ENCODE data around the gene CES3.
A peak's percentile ranks its signal among the peaks of the same experiment; 100 is the strongest.

Gene CES3

GRCh38 chr16:67011274-67011673, 50.2 kb downstream of the CES3 start:
- no peak overlapping the region for H2AFZ ChIP-seq (ENCODE audit: low read depth, low read length, severe bottlenecking)
- H3K36me3 ChIP-seq (ENCODE audit: low read length), result no peaks in the 10 kb centered on the region

GRCh38 chr16:67013233-67013822, 52.3 kb downstream of the CES3 start:
- no peaks in the 10 kb centered on the region for H3K9me3 ChIP-seq (ENCODE audit: insufficient read depth, low read length)
- peak overlapping the region; percentile 56 for H3K4me2 ChIP-seq (ENCODE audit: low read depth, low read length, poor library complexity, severe bottlenecking)
- no peaks in the 10 kb centered on the region for H3F3A ChIP-seq (ENCODE audit: insufficient read depth)
- H3K4me3 ChIP-seq (ENCODE audit: insufficient read depth, low read length, poor library complexity, severe bottlenecking), result peak overlapping the region; percentile 30
- H3K79me2 ChIP-seq (ENCODE audit: insufficient read depth, low read length), result no peaks in the 10 kb centered on the region
- H3K27me3 ChIP-seq (ENCODE audit: low read length), result no peaks in the 10 kb centered on the region
- peak overlapping the region; percentile 52 for H2AFZ ChIP-seq (ENCODE audit: low read depth, low read length, severe bottlenecking)
- no peaks in the 10 kb centered on the region for H4K20me1 ChIP-seq (ENCODE audit: low read depth, low read length)
- no peak overlapping the region for H3K27ac ChIP-seq (ENCODE audit: low read depth, low read length)
- H3K9ac ChIP-seq (ENCODE audit: low read length), result peak overlapping the region; percentile 44
- TF ChIP-seq EZH2phosphoT487 (conservative IDR thresholded peaks at IDR 0.05; ENCODE audit: low read length) (0 out of 2 replicates have a peak, but pooled peaks have one; percentile 20), CTCF (IDR thresholded peaks at IDR 0.05; ENCODE audit: insufficient read depth, low read length, poor library complexity, severe bottlenecking) (no peak)
- H3K9me2 ChIP-seq (replicated peaks; ENCODE audit: insufficient read depth, low read length), result no peaks in the 10 kb centered on the region
- no peaks in the 10 kb centered on the region for H3K36me3 ChIP-seq (ENCODE audit: low read length)

More at GRCh38 chr16:67011274-67011673, 50.2 kb downstream of the CES3 start:
- Histone ChIP-seq H3K79me2 (ENCODE audit: insufficient read depth, low read length) (no peaks in the 10 kb centered on the region), H3K4me3 (ENCODE audit: insufficient read depth, low read length, poor library complexity, severe bottlenecking) (no peak overlapping the region), H3K4me2 (ENCODE audit: low read depth, low read length, poor library complexity, severe bottlenecking) (no peak overlapping the region), H3K27me3 (ENCODE audit: low read length) (no peaks in the 10 kb centered on the region), H3K9ac (ENCODE audit: low read length) (no peak overlapping the region), H3F3A (ENCODE audit: insufficient read depth) (no peaks in the 10 kb centered on the region), H3K9me2 (replicated peaks; ENCODE audit: insufficient read depth, low read length) (no peaks in the 10 kb centered on the region), H3K9me3 (ENCODE audit: insufficient read depth, low read length) (no peaks in the 10 kb centered on the region), H4K20me1 (ENCODE audit: low read depth, low read length) (no peaks in the 10 kb centered on the region), H3K27ac (ENCODE audit: low read depth, low read length) (no peak overlapping the region)
- TF ChIP-seq EZH2phosphoT487 (conservative IDR thresholded peaks at IDR 0.05; ENCODE audit: low read length) (no peak), CTCF (IDR thresholded peaks at IDR 0.05; ENCODE audit: insufficient read depth, low read length, poor library complexity, severe bottlenecking) (no peak)

GRCh38 chr16:67013823-67014633, 53.0 kb downstream of the CES3 start:
- Histone ChIP-seq H3F3A (ENCODE audit: insufficient read depth) (no peaks in the 10 kb centered on the region), H3K9ac (ENCODE audit: low read length) (peak overlapping the region; percentile 44), H3K36me3 (ENCODE audit: low read length) (no peaks in the 10 kb centered on the region), H3K4me2 (ENCODE audit: low read depth, low read length, poor library complexity, severe bottlenecking) (peak overlapping the region; percentile 56), H3K79me2 (ENCODE audit: insufficient read depth, low read length) (no peaks in the 10 kb centered on the region), H4K20me1 (ENCODE audit: low read depth, low read length) (no peaks in the 10 kb centered on the region), H3K27ac (ENCODE audit: low read depth, low read length) (no peak overlapping the region), H3K27me3 (ENCODE audit: low read length) (no peaks in the 10 kb centered on the region), H3K9me3 (ENCODE audit: insufficient read depth, low read length) (no peaks in the 10 kb centered on the region), H3K9me2 (replicated peaks; ENCODE audit: insufficient read depth, low read length) (no peaks in the 10 kb centered on the region), H3K4me3 (ENCODE audit: insufficient read depth, low read length, poor library complexity, severe bottlenecking) (peak overlapping the region; percentile 30), H2AFZ (ENCODE audit: low read depth, low read length, severe bottlenecking) (peak overlapping the region; percentile 52)
- TF ChIP-seq CTCF (IDR thresholded peaks at IDR 0.05; ENCODE audit: insufficient read depth, low read length, poor library complexity, severe bottlenecking) (no peak), EZH2phosphoT487 (conservative IDR thresholded peaks at IDR 0.05; ENCODE audit: low read length) (no peak)
